Adrenal gland (tissue), 12 donors: ENCODE results near the gene MAP3K2. TPM values are rescaled to one million over a fixed set of nuclear protein-coding genes. Genes with fewer than 3 reads are reported as not detected.
A peak's percentile ranks its signal among the peaks of the same experiment; 100 is the strongest.

Experiments
- DNase-seq, 7 donors: peaks; one replicate each; pipeline ENCODE4 v3.0.0-alpha.2; 2019 to 2020
- H3K27ac ChIP-seq, 5 donors: fragments of 200-600 bp; sonication (generic) in 4 of 5; 1 replicate in 3 of 5; 2 replicates in 2 of 5; pipeline versions ENCODE4 v1.5.1 to v1.8.0; 2016 to 2020; ENCODE audit warnings: mild to moderate bottlenecking in 1 of 5
- H3K27me3 ChIP-seq: fragments of 200-600 bp; 2 replicates; pipeline ENCODE4 v1.8.0; 2021
- H3K36me3 ChIP-seq, 2 donors: fragments of 200-600 bp; replicated peaks in 1 of 2; 1 replicate in 1 of 2; 2 replicates in 1 of 2; pipeline versions ENCODE4 v1.5.1 to v1.8.0; 2018 to 2022
- H3K4me1 ChIP-seq, 2 donors: fragments of 200-600 bp; replicated peaks in 1 of 2; 1 replicate in 1 of 2; 2 replicates in 1 of 2; pipeline versions ENCODE4 v1.5.1 to v1.8.0; 2018 to 2021
- H3K4me3 ChIP-seq, 4 donors: fragments of 200-600 bp; sonication (generic) in 3 of 4; one replicate each; pipeline ENCODE4 v1.5.1; 2016 to 2018
- H3K9me3 ChIP-seq, 3 donors: fragments of 200-600 bp; sonication (generic) in 1 of 3; replicated peaks in 1 of 3; 1 replicate in 2 of 3; 2 replicates in 1 of 3; pipeline versions ENCODE4 v1.5.1 to v1.8.0; 2016 to 2021
- POLR2A ChIP-seq, 2 donors: fragments of 450-650 bp; IDR thresholded peaks; one replicate each; pipeline ENCODE4 v1.6.1; 2017; ENCODE audit warnings: antibody characterized with exemption in 2 of 2, mild to moderate bottlenecking in 2 of 2, moderate library complexity in 1 of 2
- WGBS, 4 donors: extraction: QIAGEN DNeasy Blood & Tissue Kit in 2 of 4; methylation state at CpG; one replicate each; pipeline versions ENCODE4 v1.1.5 to v1.1.7; 2013 to 2017; 5-methylcytosine and 5-hydroxymethylcytosine counted together
- intact Hi-C, 2 donors: fragments of 100-400 bp; cut with DNase I; formaldehyde crosslinking; loops; one replicate each; pipeline versions ENCODE4 v1.14.1 to v1.15.0; 2022 to 2023
- polyA plus RNA-seq, 3 donors: library from polyadenylated mRNA; stranded (reverse); fragments of 200-250 nt in 2 of 3; fragments of 350-450 nt in 1 of 3; fragmentation: Illumina TruSeq in 1 of 3; extraction: RNeasy Lipid Tissue Mini Kit (QIAGEN cat#74804) in 1 of 3; gene quantifications; one replicate each; pipeline ENCODE4 v1.2.3, GENCODE V29; 2013 to 2014
- total RNA-seq, 9 donors: library from RNA; depleted of rRNA in 4 of 9; stranded (reverse); fragments of >200 nt in 4 of 9; fragments of 120-200 nt in 1 of 9; fragmentation: NEBNext Ultra II Directional in 1 of 9; extraction: Animal tissue kit (Norgen Biotek cat#: 25700) in 1 of 9; gene quantifications; one replicate each; pipeline versions ENCODE4 v1.1.0 to v1.2.4, GENCODE V29; 2013 to 2023
- TF ChIP-seq, protein P1 (sequence below), 6 experiments: fragments of 450-650 bp in 4 of 6; fragments of 200-600 bp in 2 of 6; sonication (generic) in 1 of 6; IDR thresholded peaks; 1 replicate in 5 of 6; 2 replicates in 1 of 6; pipeline versions ENCODE4 v1.5.1 to v1.8.0; 2016 to 2021; ENCODE audit warnings: antibody characterized with exemption in 6 of 6, mild to moderate bottlenecking in 2 of 6, moderate library complexity in 1 of 6
- donor health status: healthy with polysubstance abuse.
- donor health status: Bipolar disorder and iron deficiency.
- donor health status: DM: yes; HTN: yes; CAD: no.
- donor health status: DM: no; HTN: no; CAD: no.
- donor health status: DM: no; HTN: no; CAD: no.
- donor health status: DM: yes; HTN: yes; CAD: no.

MAP3K2 gene
- total and polyA plus RNA-seq, 12 donors = 4.2 to 91.6 (median 49.2) TPM

DNA sequence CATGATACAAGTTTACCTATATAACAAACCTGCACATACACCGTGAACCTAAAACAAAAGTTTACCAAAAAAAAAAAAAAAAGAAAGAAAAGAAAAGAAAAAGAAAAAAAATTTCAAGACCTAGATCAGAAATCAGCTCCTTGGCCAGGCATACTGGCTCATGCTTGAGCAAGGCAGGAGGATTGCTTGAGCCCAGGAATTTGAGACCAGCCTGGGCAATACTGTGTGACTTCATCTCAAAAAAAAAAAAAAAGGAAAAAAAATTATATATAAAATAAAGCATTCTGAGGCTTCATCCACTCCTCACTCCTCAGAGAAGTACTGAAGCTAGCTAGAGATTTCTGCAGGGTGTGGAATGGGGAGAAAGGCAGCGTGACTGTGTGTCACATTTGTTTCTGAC, 18.7 kb upstream of the MAP3K2 start:
- DNase-seq = no peak
- H3K9me3 ChIP-seq = no peaks in the 10 kb centered on the region
- intact Hi-C loops = no loop called here
- H3K4me3 ChIP-seq = no peak overlapping the region
- no peaks in the 10 kb centered on the region for H3K36me3 ChIP-seq
- TF ChIP-seq, protein P1, sequence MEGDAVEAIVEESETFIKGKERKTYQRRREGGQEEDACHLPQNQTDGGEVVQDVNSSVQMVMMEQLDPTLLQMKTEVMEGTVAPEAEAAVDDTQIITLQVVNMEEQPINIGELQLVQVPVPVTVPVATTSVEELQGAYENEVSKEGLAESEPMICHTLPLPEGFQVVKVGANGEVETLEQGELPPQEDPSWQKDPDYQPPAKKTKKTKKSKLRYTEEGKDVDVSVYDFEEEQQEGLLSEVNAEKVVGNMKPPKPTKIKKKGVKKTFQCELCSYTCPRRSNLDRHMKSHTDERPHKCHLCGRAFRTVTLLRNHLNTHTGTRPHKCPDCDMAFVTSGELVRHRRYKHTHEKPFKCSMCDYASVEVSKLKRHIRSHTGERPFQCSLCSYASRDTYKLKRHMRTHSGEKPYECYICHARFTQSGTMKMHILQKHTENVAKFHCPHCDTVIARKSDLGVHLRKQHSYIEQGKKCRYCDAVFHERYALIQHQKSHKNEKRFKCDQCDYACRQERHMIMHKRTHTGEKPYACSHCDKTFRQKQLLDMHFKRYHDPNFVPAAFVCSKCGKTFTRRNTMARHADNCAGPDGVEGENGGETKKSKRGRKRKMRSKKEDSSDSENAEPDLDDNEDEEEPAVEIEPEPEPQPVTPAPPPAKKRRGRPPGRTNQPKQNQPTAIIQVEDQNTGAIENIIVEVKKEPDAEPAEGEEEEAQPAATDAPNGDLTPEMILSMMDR (IDR thresholded peaks at IDR 0.05) = no peak
- no peak for TF ChIP-seq POLR2A (IDR thresholded peaks at IDR 0.05)
- 92 to 100% (median 97%) methylated on average over 2 of the region's 2 CpGs for WGBS, 4 donors
- H3K27ac ChIP-seq = no peak overlapping the region
- peaks cover 6 to 25% of the 10 kb centered on the region in 2 donors for H3K4me1 ChIP-seq
- no peaks in the 10 kb centered on the region for H3K27me3 ChIP-seq

DNA sequence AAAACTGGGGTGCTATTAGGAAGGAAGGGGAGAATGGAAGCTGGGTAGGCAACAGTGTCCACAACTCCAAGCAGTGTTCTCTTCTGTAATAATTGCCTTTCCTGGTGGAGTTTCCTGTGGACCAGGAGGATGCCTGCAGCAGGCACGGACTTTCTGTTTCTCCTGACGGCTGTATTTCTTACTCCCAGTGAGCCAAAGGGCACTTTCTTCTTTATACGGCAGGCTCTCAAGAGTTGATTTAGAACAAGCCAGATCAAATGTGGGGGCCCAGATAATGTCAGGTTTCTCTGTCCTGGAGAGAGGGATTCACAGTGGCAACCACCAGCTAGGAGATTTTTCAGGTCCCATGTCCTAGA, 17.5 kb upstream of the MAP3K2 start:
- Histone ChIP-seq H3K4me3 (no peak overlapping the region), H3K9me3 (no peaks in the 10 kb centered on the region), H3K27ac (peak overlapping the region in 2 of 5 donors; percentile 8 to 38), H3K36me3 (no peaks in the 10 kb centered on the region), H3K4me1 (peaks cover 1 to 13% of the 10 kb centered on the region in 2 donors), H3K27me3 (no peaks in the 10 kb centered on the region)
- WGBS, 4 donors = 55 to 83% (median 71%) methylated on average over 3 of the region's 3 CpGs
- intact Hi-C loops = no loop called here
- DNase-seq = no peak
- no peak for TF ChIP-seq POLR2A (IDR thresholded peaks at IDR 0.05)
- TF ChIP-seq, protein P1 (IDR thresholded peaks at IDR 0.05) = no peak

DNA sequence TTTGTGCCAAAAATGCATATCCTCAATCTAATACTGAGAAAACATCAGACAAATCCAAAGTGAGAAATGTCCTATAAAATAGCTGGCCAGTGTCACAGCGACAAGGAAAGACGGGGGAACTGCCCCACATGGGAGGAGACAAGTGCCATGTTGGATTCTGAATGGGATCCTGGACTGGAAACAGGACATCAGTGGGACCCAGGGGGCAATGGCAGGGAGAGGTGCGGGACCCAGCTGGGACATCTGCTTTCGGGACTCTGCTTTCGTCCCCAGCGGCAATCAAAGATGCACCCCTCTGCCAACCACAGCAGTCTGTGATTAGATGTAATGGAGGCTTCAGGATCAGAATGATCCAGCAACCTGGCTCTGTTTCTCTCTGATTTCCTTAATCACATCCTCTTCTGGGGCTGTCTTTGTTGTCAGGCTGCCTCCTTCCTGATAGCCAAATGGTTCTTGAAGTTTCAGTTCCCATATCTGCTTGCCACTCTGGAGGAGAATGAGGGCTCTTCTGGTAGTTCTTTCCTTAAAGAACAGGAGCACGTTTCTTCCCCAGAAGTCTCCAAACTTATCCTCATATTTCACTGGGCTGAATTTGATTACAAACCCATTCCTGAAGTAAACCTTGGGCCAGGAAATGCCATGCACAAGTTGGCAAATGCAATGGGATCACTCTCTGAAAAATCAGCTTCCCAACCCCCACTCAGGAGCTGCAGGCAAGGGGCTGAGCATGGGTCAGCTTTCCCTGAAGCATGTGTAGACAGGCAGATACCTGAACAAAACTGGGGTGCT, 16.9 kb upstream of the MAP3K2 start:
- Histone ChIP-seq H3K9me3 (no peaks in the 10 kb centered on the region), H3K4me1 (peaks cover 0 to 7% of the 10 kb centered on the region in 2 donors), H3K27ac (peak overlapping the region in 2 of 5 donors; percentile 8 to 38), H3K36me3 (no peaks in the 10 kb centered on the region), H3K4me3 (no peak overlapping the region), H3K27me3 (no peaks in the 10 kb centered on the region)
- 84 to 86% (median 84%) methylated on average over 7 of the region's 7 CpGs for WGBS, 4 donors
- TF ChIP-seq, protein P1 (IDR thresholded peaks at IDR 0.05) = no peak
- no peak for TF ChIP-seq POLR2A (IDR thresholded peaks at IDR 0.05)
- intact Hi-C loops = no loop called here
- no peak for DNase-seq

DNA sequence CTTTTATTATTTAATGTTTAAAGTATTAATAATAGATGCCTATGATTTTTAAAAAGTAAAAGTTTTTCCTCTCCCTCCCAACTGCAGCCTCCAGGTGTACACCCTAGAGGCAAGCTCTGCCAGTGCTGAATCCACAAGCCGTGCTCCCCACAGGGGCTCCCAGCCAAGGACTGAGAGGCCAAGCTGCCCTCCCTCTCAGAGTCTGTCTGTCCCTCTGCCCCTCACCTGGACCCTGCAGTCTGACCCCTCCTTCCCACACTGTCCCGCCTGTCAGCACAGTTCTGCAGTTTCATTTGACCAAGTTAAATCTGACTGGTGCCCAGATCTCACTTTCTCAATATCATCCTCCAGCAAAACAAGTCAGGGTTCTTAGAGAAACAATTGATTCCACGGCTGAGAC, 15.7 kb upstream of the MAP3K2 start:
- TF ChIP-seq POLR2A (IDR thresholded peaks at IDR 0.05) = no peak
- TF ChIP-seq, protein P1 (IDR thresholded peaks at IDR 0.05) = no peak
- 63 to 76% (median 67%) methylated on average over 3 of the region's 3 CpGs for WGBS, 4 donors
- Histone ChIP-seq H3K27ac (no peak overlapping the region), H3K9me3 (no peaks in the 10 kb centered on the region), H3K27me3 (no peaks in the 10 kb centered on the region), H3K36me3 (no peaks in the 10 kb centered on the region), H3K4me3 (no peak overlapping the region), H3K4me1 (peaks cover 0 to 7% of the 10 kb centered on the region in 2 donors)
- intact Hi-C loops = no loop called here
- no peak for DNase-seq
